ENCODE measurements around the gene BCL11B.
"Not testable (repeated sequence)": the region's sequence is repeated elsewhere in the genome, so short reads cannot be mapped to it uniquely, and the experiment has no call there.

Gene BCL11B

DNA sequence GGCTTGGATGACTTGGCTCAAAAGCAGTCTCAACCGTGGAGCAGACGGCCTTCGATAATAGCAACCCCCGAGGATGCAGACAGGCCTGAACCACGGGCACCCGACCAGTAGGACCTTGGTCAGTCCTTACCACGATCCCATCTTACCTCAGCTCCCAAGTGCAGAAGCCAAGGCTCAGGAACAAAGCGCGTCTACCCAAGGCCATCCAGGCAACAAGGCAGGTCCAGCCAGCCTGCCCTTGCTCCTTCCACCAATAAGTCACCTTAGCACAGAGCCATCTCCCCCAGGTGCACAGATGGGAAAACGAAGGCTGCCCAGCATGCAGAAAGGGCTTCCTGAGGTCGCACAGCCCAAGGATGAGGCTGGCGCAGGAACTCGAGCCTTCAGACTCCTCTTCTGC lies 77.3 kb downstream of the BCL11B start:
- no peak for DNase-seq

DNA sequence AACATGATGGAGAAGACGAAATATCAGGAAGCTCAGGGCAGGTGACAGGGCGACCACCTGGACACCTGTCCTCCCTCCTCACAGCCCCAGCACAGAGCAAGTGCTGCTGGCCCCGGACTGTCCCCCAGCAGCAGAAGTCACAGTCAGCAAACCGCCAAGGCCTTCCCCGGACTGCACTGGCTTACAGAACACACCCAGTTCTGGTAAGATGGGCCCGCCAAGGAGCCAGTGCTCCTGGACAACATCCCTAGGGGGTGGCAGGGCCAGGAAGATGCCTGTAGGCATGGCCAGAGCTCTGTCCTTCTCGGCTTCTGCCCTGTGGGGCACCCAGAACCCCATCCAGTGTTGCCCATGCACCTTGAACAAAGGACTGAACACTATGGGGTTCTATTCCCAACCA lies 77.9 kb downstream of the BCL11B start:
- no peak for DNase-seq

DNA sequence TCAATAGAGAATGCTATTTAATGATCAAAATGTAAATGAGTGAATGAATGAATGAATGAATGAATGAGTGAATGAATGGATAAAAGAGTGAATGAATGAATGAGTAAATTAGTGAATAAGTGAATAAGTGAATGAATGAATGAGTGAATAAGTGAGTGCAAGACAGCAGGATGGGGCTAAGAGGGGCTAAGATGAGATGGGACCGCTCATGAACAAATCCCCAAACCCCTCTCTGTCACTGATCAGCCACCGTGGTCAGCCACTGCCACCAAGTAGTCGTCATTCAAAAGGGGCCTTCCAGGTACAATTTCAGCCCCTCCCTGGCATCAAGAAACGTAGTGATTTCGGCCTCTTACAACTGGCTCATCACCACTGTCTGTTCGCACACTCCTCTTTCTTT lies 79.2 kb downstream of the BCL11B start:
- no peak for DNase-seq

DNA sequence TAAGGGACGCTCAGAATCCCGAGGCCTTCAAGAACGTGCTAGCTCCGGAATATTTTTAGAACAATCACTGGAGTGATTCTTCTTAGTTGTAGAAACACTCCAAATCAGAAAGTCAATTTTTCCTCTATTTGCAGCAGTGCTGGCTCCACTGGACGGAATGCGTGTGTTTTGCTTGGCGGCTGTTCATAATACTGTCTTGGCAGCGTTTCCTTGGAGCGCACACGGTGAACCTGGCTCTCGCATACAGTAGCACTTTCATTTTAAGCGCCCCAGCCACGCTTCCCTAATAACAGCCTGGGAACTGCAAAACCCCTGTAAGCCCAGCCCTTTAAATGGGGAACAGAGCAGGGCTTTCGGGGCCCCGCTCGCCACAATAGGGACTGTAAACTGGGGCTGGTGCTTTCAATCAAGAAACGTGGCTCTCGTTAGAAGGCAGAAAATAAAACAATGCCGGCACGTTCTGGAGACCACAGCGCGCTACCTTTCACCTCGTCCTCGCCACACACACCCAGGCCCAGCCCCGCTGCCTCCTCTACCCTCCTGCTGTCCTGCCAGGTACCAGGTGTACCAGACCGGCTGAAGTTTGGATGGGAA lies 79.9 kb downstream of the BCL11B start:
- DNase-seq: peak; percentile 93

DNA sequence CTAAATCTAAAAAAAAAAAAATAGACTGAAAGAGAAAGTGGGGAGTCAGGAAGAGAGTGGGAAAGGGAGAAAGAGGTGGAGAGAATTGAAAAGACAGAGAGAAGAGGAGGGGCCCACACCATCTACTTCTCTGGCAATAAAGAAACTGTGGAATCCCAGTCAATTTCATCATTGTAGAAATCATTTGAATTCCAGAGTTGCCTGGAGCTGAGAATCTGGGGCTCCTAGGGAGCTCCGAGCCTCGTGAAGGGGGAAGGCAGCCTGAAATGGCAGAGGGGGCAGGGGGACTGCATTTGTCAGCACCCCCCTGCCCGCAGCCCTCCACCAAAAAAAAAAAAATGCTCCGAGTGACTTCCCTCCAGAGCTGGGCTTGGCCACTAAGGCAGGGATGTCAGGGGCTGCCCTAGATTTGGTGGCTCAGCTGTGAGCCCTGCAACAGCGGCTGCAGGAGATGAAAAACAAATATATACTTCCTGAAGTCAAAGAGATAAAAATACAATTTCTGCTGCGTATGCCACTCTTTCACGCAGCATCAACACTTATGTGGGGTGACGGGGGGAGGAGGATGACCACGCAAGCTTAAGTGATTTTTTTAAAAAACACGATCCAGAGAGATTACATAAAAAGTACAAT lies 80.5 kb downstream of the BCL11B start:
- DNase-seq: no peak

DNA sequence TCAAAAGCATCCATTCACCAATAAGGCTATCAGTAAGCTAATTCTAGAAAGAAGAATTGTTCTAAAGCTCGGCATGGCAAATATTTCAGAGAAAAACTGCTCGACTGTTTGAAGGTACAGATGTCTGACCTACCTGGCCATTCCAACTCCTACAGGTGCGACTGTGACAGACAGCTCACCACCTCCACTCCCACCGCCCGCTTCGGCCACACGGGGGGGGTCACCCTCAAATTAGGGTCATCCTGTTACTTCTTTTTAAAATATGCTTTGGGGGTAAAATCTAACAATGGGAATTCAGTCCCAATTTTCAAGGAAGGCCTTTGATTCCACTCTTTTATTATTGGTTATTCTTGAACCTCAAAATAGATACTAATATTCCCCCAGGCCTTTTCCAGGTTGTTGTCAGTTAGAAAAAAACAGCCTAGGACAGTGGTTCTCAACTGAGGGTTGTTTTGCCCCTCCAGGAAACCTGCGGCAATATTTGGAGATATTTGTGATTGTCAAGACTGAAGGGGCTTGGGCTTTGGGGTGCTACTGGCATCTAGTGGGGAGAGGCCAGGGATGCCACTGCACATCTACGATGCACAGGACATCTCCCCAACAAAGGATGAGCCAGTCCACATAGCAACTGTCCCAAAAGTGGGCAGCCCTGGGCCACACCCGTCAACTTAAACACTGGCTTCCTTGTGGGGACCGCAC lies 81.2 kb downstream of the BCL11B start:
- no peak for DNase-seq

DNA sequence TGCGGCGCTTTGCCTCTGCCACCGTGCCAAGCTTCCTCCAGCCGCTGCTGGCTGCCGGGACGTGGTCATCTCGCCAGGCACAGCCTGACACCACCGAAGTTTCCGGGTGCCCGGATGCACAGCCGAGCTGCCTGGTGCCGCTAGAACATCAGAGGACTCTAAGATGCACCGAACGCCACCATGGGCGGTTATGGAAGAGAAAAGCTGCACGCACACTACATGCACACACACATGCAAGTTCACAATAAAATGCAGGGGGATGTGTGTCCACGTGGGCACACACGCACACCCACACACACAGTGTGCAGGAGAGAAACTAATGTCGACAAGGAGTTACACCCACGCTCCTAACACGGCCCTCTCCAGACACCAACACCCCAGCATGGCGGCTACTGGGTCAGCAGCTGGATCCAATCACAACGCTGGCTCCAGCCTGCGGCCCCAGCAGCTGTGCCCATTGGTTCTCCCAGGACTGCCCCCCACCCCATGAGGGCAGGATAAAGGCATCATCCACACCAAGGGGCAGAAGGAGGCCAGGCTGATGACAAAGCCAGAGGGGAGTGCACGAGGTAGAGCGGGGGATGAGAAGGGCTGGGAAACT lies 82.7 kb downstream of the BCL11B start:
- no peak for DNase-seq

DNA sequence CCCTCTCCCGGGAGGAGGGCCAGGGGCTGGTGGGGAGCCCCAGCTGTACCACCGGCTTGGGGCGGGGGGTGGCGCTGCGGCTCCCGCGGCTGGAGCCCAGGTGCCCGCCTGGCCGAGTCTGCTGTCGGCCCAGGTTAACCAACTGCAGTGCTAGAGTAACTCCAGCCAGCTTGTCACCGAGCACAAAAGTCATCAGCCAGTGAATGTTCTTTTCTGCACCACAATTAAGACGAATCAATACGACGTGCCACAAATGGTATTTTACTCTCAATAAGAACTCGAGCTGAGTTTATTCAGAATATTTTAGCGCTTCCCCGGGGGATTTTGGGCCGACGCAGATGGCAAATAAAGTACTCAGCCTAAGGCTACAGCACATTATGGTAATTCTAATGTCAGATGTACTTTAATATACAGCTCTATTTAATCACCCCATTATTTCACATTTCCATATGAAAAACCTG lies 83.2 kb downstream of the BCL11B start:
- no peak for DNase-seq

DNA sequence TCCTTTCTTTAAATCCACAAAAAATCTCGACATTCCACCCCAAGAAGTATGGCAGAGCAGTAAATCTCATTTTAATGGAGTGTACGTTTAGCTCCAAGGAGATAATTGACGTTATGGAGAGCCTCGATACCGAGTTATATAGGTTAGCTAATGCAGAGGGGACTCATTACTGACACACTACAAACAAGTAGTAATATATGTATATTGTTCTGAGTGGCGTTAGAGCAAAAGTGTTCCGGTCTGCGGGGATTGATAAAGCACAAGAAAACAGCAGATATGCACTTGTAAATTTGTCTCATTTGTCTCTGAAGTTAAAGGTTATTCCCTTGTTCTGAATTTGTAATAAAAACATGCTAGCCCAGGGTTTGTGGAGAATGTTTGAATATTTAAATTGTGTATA lies 84.1 kb downstream of the BCL11B start:
- DNase-seq: no peak

DNA sequence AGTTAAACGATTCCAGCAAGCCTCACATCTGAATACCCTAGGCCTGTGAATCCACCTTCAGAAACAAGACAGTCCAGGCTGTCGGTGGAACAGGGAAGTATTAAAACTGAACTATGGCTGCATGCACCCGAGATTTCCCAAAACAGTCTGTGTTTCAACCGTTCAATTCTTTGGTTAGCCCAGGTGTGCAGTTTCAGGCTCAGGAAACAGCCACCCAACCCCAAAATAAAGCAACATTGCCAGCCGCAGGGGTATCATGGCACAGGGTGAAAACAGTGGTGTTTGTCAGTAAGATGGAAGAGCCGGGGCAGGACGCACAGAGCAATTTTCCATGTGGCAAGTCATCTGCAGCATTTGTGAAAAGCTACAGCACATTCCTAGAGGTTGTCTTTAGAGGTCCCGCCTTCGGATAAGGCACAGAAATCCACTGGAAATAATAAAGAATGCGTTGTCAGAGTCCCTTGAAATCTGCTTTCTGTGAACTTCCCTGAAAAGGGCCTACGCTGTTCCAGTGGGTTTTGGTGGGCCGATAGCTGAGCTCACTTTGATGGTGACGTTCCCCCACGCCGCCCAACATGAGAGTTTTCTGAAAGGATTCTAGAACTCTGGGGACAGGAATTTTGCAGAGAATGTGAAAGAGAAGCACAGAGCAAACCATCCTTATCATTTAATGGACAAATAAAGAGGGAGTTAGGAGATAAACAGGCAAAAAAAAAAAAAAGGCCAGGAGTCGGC lies 84.9 kb downstream of the BCL11B start:
- no peak for DNase-seq

DNA sequence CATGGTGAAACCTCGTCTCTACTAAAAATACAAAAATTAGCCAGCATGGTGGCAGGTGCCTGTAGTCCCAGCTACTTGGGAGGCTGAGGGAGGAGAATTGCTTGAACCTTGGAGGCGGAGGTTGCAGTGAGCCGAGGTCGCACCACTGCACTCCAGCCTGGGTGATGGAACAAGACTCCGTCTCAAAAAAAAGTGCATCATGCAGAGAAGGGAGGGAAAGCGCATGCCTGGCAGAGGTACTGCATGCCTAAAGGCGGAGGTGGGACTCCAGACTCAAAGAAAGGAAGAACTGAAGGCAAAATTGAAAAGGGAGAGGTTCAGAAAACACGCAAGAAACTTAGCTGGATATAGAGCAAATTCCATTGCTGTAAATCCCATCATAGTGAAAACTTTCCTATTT lies 85.7 kb downstream of the BCL11B start:
- not testable (repeated sequence) for DNase-seq

DNA sequence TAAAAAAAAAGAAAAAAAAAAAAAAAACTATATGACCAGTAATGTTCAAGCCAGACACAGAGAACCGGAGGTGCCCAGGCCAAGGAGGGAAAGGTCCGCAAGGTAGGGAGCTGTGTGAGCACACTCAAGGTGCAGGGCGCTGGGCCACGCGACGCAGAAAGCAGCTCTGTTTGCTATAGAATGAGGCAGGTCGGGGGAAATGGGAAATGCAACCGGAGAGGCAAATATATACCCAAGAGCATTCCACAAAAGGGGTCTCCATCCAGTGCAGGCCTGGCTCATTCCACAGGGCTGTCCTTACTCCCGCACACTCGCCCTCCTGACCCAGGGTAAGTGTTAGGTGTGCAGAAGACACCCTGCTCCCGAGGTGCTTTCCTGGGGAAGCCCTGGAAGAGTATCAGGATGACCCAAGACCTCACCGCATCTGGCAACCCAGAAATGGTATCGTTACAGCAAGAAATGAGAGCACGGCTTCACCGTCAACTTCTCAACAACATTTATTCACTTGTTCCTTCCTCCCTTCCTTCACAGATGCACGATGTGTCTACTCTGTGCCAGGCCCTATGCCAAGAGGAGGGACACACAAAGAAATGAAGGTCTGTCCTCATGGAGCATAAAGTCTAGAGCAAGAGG lies 86.4 kb downstream of the BCL11B start:
- DNase-seq: no peak

DNA sequence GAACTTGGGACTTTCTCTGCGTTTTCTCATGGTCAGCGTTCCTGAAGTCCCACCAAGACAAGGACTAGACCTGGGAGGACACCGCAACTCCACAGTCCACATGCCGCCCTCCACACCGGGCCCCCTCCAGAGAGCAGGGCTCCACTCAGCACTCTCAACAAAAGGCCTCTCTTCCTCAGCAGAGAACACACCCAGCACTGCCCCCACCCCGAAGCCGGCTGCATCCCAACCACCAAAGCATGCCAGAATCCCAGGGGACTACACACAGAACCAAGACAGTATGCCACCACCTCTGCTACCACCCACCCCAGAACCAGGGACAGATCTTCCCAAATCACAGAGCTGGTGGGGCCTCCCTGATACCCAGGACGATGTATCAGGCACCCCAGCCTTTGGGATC lies 88.3 kb downstream of the BCL11B start:
- no peak for DNase-seq

DNA sequence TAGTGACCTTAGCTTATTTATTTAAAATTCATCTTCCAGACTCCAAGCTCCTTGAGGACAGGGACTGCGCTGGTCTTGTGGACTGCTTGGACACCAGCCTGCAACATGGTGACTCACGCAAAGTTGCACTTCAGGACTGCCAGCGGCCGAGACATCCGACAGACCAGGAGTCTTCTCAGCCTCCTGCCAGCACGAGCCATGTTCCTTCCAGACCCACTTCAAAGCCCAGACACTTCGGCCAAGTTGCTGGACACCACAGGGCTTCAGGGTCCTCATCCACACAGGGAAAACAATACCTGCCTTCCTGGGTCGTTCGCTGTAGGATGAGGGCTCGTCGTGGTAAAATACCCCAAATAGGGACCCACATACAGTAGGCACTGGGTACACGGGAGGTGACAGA lies 88.7 kb downstream of the BCL11B start:
- DNase-seq: no peak

DNA sequence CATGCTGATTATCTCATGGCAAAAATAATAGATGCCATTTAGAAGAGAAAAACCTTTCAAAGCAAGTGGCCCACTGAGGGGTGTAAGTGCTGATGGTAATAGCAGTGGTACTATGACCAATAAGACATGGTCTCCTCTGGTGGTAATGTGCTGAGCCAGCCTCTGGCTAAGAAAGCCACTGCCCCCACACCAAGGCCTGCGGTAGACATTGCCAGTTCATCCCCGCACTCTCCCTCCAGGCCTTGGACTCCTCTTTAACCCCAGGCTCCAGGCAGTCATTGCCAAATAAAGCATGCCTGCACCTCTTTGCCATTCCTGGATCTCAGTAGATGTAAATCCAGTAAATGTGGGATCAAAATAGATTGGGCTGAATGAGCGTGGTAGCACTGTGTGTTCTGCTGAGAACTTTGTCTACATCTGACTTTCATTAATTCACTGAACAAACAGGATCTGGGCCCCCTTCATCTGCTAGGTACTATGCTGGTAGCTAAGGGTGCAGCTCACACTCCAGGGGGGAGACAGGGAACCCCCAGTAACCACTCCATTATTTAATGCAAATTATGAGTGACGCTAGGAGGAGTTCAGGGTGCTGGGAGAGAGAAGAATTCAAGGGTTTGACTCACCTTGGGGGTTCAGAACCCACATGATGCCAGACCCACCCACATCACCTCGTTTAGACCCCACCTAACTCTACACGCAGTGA lies 89.3 kb downstream of the BCL11B start:
- DNase-seq: no peak

DNA sequence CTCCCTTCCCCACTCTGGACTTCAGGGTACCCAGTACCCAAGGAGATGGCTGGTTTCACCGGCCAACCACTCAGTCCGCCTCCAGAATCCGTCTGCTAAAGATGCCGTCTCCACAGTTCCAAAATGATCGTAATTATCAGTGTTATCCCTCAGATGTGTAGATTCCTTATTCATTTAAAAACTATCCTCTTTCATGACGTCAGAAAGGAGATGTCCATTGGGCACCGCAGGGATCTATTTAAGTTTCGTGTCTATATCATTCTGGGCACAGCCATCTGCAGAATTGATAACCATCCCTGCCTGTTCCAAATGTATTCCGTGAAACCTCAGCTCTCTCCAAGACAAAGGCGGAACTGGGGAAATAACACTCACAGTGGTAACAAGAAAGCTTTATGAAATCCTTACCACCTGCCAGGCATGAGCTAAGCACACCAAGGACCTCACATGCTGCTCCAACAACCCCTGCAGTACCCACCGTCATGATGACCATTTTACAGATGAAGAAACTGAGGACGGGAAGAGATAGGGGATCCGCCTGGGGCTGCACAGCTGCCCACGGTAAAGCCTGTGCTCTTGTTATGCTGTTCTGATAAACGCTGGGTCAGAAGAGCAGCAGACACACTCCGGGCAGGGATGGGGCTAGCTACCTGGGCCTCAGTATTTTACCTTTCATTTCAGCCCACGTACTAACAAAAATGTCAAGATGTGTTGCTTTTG lies 90.0 kb downstream of the BCL11B start:
- no peak for DNase-seq

DNA sequence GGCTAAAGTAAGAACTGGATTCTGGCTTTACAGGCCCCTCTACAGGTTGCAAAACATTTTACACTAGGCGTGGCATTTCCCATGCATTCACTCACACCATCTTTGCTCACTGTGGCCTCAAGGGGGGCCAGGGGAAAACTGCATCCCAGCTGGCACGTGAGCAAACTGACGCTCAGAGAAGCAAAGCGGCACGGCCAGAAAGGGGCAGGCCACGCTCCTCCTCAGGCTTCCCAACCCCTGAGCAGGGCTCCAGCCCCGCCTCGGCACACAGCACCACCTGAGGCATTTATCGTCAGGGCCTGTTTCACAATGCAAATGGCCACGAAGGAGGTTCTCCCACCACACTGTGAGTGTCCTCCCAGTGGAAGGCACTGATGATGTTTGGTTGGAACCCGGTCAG lies 90.8 kb downstream of the BCL11B start:
- DNase-seq: no peak

DNA sequence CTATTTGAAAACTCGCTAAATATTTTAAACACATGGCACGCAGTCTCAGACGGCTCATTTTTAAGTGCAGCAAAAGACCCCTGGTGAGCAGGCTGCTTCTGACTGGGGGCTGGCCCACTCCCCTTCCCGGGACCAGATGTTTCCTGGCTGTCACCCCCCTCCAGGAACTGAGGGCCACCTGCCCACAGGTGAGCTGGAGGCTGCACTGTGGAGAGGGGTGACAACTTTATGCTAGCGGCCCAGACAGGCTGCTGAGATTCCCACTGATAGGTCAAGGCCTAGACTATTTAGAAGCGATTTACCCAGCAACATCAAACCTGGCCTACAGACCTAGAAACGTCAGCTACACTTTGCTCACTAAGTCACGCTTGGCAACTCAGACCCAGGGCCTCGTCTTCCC lies 92.1 kb downstream of the BCL11B start:
- no peak for DNase-seq

DNA sequence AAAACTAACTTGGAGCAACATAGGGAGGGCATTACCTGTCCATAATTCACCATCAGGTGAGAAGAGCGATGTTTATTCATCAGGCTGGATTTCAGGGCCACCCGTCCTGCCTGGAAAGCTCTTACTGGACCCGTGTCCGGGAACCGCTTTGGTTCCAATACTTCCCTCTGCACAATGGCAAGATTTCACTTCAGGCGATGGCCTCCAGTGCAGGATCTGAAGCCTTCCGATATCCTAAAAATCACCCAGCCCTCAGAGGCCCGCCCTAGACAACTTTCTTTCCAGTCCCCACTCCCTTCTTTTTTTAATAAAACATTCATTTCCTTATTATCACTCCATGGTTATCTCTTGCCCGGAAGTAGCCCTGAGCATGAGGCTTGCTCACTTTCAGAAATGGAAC lies 92.5 kb downstream of the BCL11B start:
- no peak for DNase-seq

DNA sequence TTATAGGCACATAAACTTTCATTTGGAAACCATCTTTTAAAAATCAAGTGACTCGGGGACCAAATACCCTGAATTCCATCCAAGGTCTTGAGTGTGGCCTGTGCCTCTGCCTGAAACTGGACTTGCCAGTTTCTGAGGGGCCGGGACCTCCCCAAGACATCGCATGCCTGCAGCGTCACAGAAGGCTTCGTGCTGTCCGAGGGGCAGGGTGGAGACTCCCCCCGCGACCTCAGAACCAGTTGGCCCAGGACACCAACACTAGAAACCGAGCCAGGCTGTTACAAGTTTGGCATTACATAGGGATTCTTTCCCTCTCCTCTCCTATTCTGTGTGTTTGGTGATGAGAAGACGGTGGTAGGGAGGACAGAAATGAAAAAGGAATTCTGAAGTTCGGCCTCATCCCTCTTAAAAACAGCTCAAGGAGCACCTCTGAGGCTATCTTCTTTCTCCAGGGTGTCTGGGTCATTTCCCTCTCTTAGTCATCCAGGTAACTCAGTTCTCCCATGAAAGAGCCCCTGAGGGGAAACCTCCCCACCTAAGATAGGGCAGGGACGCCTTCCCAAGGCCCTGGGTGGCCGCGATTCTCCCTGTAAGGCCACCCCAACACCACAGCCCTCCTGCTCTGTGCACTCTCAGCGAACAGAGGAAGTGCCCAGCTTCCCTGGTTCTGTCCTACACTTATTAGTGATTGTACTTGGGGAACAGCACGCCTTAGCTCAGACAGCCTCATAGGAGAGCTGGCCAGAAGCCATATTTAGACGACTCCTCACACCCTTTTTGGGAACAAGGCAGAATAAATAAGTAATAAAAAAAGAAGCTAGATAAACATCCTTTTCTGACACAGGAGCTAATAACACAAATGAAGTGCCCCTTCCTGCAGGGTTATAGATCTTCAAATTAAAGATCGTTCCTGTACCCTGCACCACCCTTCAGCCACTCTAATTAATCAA lies 93.8 kb downstream of the BCL11B start:
- DNase-seq: no peak
